IMR-90 (cell line): ENCODE data around the gene DLX1. TPM values are rescaled to one million over a fixed set of nuclear protein-coding genes. Genes with fewer than 3 reads are reported as not detected.

ENCODE experiments used
- ATAC-seq: fragments of 200-7000 bp; cut with Tn5 transposase; 2 replicates; pipeline ENCODE4 v1.9.1; 2020; ENCODE audit warnings: low read depth, mild to moderate bottlenecking, moderate library complexity
- BruUV-seq: library from RNA; stranded (reverse); fragments of 400-500 nt; replicated peaks from 2 replicates; lab custom pipeline; 2021; lab: Mats Ljungman, UMichigan
- CTCF ChIA-PET: fragments of 300-600 bp; formaldehyde crosslinking; extraction: SDS; loops from one replicate; lab custom pipeline; 2021; ENCODE audit warnings: antibody characterized with exemption; lab: Yijun Ruan, JAX
- POLR2A ChIA-PET: fragments of 300-600 bp; sonication (Branson Sonifier 250); formaldehyde crosslinking; loops from one replicate; lab custom pipeline; 2022; ENCODE audit warnings: antibody characterized with exemption; ENCODE audit not compliant: unreplicated experiment; lab: Charles Lee
- DNase-seq: peaks from one replicate; pipeline ENCODE4 v3.0.0; 2013
- H2AFZ ChIP-seq: replicated peaks from 2 replicates; pipeline ENCODE3; 2013; ENCODE audit warnings: low read length, mild to moderate bottlenecking; ENCODE audit not compliant: poor library complexity
- H2AK5ac ChIP-seq: 2 replicates; pipeline ENCODE4 v1.6.1; 2013; ENCODE audit warnings: low read depth, low read length, inconsistent platforms
- H2AK9ac ChIP-seq: replicated peaks from 2 replicates; pipeline ENCODE3; 2013; ENCODE audit warnings: mild to moderate bottlenecking, low read depth, low read length, moderate library complexity; ENCODE audit not compliant: poor library complexity
- H2BK120ac ChIP-seq: 2 replicates; pipeline ENCODE4 v1.6.1; 2013; ENCODE audit warnings: low read depth, low read length, inconsistent platforms
- H2BK15ac ChIP-seq: 3 replicates; pipeline ENCODE4 v1.6.1; 2013; ENCODE audit warnings: low read depth, low read length, inconsistent platforms
- H2BK20ac ChIP-seq: 2 replicates; pipeline ENCODE4 v1.6.1; 2013; ENCODE audit warnings: low read depth, mild to moderate bottlenecking, inconsistent platforms, low read length, moderate library complexity
- H2BK5ac ChIP-seq: 2 replicates; pipeline ENCODE4 v1.6.1; 2013; ENCODE audit warnings: mild to moderate bottlenecking, low read depth, low read length, inconsistent platforms; ENCODE audit not compliant: poor library complexity, severe bottlenecking
- H3K14ac ChIP-seq: replicated peaks from 2 replicates; pipeline ENCODE4 v1.6.1; 2013; ENCODE audit warnings: low read depth, low read length, inconsistent platforms
- H3K18ac ChIP-seq: 2 replicates; pipeline ENCODE4 v1.6.1; 2013; ENCODE audit warnings: low read depth, low read length, control low read depth
- H3K23ac ChIP-seq: 2 replicates; pipeline ENCODE4 v1.6.1; 2013; ENCODE audit warnings: low read depth, low read length, inconsistent platforms
- H3K27ac ChIP-seq: 2 replicates; pipeline ENCODE4 v1.5.1; 2013; ENCODE audit warnings: mild to moderate bottlenecking, control low read depth, low read length; ENCODE audit not compliant: insufficient read depth
- H3K27me3 ChIP-seq: 2 replicates; pipeline ENCODE4 v1.6.1; 2013; ENCODE audit warnings: low read length; ENCODE audit not compliant: control insufficient read depth, insufficient read depth
- H3K36me3 ChIP-seq: 2 replicates; pipeline ENCODE4 v1.6.1; 2013; ENCODE audit warnings: low read length, mixed read lengths; ENCODE audit not compliant: control insufficient read depth, insufficient read depth
- H3K4ac ChIP-seq: 2 replicates; pipeline ENCODE4 v1.6.1; 2013; ENCODE audit warnings: low read depth, low read length, inconsistent platforms
- H3K4me1 ChIP-seq: 2 replicates; pipeline ENCODE4 v1.6.1; 2013; ENCODE audit warnings: low read length, mixed read lengths; ENCODE audit not compliant: control insufficient read depth, insufficient read depth
- H3K4me2 ChIP-seq: 2 replicates; pipeline ENCODE4 v1.6.1; 2013; ENCODE audit warnings: low read depth, mild to moderate bottlenecking, control low read depth, low read length, moderate library complexity
- H3K4me3 ChIP-seq: 2 replicates; pipeline ENCODE4 v1.5.1; 2013; ENCODE audit warnings: low read depth, mild to moderate bottlenecking, control low read depth, low read length, moderate library complexity; ENCODE audit not compliant: insufficient read depth
- H3K56ac ChIP-seq: 2 replicates; pipeline ENCODE4 v1.6.1; 2013; ENCODE audit warnings: low read length, inconsistent platforms; ENCODE audit not compliant: insufficient read depth; ENCODE audit errors: extremely low read depth
- H3K79me1 ChIP-seq, 2 experiments: 2 replicates each; pipeline ENCODE4 v1.6.1; 2013; ENCODE audit warnings: low read length in 2 of 2, inconsistent platforms in 1 of 2, low read depth in 1 of 2
- H3K9ac ChIP-seq: 2 replicates; pipeline ENCODE4 v1.6.1; 2013; ENCODE audit warnings: low read depth, low read length, control low read depth
- H3K9me1 ChIP-seq: 2 replicates; pipeline ENCODE4 v1.6.1; 2013; ENCODE audit warnings: low read length, inconsistent platforms; ENCODE audit not compliant: insufficient read depth
- H3K9me3 ChIP-seq: 2 replicates; pipeline ENCODE4 v1.6.1; 2013; ENCODE audit warnings: low read length; ENCODE audit not compliant: control insufficient read depth, insufficient read depth
- H4K20me1 ChIP-seq: 2 replicates; pipeline ENCODE4 v1.6.1; 2013; ENCODE audit warnings: low read length, inconsistent platforms; ENCODE audit not compliant: insufficient read depth
- H4K5ac ChIP-seq: 2 replicates; pipeline ENCODE4 v1.6.1; 2013; ENCODE audit warnings: mild to moderate bottlenecking, low read depth, low read length, control low read depth
- H4K8ac ChIP-seq, 2 experiments: 2 replicates each; pipeline ENCODE4 v1.6.1; 2013; ENCODE audit warnings: low read depth in 2 of 2, low read length in 2 of 2, control low read depth in 1 of 2, inconsistent platforms in 1 of 2
- H4K91ac ChIP-seq: 2 replicates; pipeline ENCODE4 v1.6.1; 2013; ENCODE audit warnings: low read depth, low read length, inconsistent platforms; ENCODE audit not compliant: insufficient read depth
- BHLHE40 ChIP-seq: fragments of 150-350 bp; IDR thresholded peaks from 2 replicates; pipeline ENCODE4 v1.6.1; 2016; ENCODE audit warnings: mild to moderate bottlenecking, low read depth, low read length
- CEBPB ChIP-seq: IDR thresholded peaks from 2 replicates; pipeline ENCODE4 v1.6.1; 2012; ENCODE audit warnings: low read depth, low read length, improper control_type of control experiment
- CHD1 ChIP-seq: IDR thresholded peaks from 2 replicates; pipeline ENCODE4 v1.6.1; 2012; ENCODE audit warnings: low read depth, low read length, improper control_type of control experiment
- CTCF ChIP-seq: conservative IDR thresholded peaks from 2 replicates; pipeline ENCODE4 v1.5.1; 2012; ENCODE audit warnings: mild to moderate bottlenecking, low read depth, low read length, improper control_type of control experiment
- ELK1 ChIP-seq: fragments of 150-350 bp; IDR thresholded peaks from 2 replicates; pipeline ENCODE4 v1.6.1; 2016; ENCODE audit warnings: low read depth, mild to moderate bottlenecking, low read length, moderate library complexity, borderline replicate concordance
- FOS ChIP-seq: fragments of 150-350 bp; IDR thresholded peaks from 2 replicates; pipeline ENCODE4 v1.6.1; 2016; ENCODE audit warnings: low read depth, low read length
- MAZ ChIP-seq: IDR thresholded peaks from 2 replicates; pipeline ENCODE4 v1.6.1; 2012; ENCODE audit warnings: low read depth, mild to moderate bottlenecking, low read length, improper control_type of control experiment, moderate library complexity, borderline replicate concordance
- MXI1 ChIP-seq: IDR thresholded peaks from 2 replicates; pipeline ENCODE4 v1.6.1; 2012; ENCODE audit warnings: low read depth, mild to moderate bottlenecking, low read length, moderate library complexity, borderline replicate concordance
- NFE2L2 ChIP-seq: fragments of 150-350 bp; IDR thresholded peaks from 2 replicates; pipeline ENCODE4 v1.6.1; 2016; ENCODE audit warnings: low read depth, mild to moderate bottlenecking, low read length
- POLR2A ChIP-seq: IDR thresholded peaks from 2 replicates; pipeline ENCODE4 v1.6.1; 2012; ENCODE audit warnings: mild to moderate bottlenecking, low read depth, low read length
- RCOR1 ChIP-seq: IDR thresholded peaks from 2 replicates; pipeline ENCODE4 v1.6.1; 2012; ENCODE audit warnings: mild to moderate bottlenecking, low read length, improper control_type of control experiment; ENCODE audit not compliant: insufficient replicate concordance
- SMC3 ChIP-seq: fragments of 150-350 bp; IDR thresholded peaks from 2 replicates; pipeline ENCODE4 v1.6.1; 2016; ENCODE audit warnings: low read depth, mild to moderate bottlenecking, antibody characterized with exemption, low read length, moderate library complexity
- USF2 ChIP-seq: fragments of 150-350 bp; IDR thresholded peaks from 2 replicates; pipeline ENCODE4 v1.6.1; 2017; ENCODE audit warnings: mild to moderate bottlenecking, antibody characterized with exemption, low read length, low read depth
- WGBS, 2 experiments: methylation state at CpG; one replicate each; pipeline versions ENCODE4 v1.1.5 to v1.1.7; 2013; ENCODE audit warnings: missing lambda C conversion rate in 2 of 2; ENCODE audit not compliant: insufficient read length in 1 of 2; ENCODE audit errors: extremely low coverage in 2 of 2; 5-methylcytosine and 5-hydroxymethylcytosine counted together
- dilution Hi-C: fragments of 300-500 bp; cut with HindIII; formaldehyde crosslinking; loops from one replicate; pipeline ENCODE4 v1.14.3; 2018; ENCODE audit warnings: low sequenced_read_pairs; ENCODE audit not compliant: unreplicated experiment
- in situ Hi-C: fragments of 300-500 bp; cut with MboI; formaldehyde crosslinking; loops from 3 replicates; pipeline ENCODE4 v1.14.3; 2019; ENCODE audit warnings: low sequenced_read_pairs, inconsistent platforms, mixed read lengths
- intact Hi-C: fragments of 100-400 bp; cut with micrococcal nuclease; formaldehyde crosslinking; loops from 2 replicates; pipeline ENCODE4 v1.10.0; 2022
- polyA plus RNA-seq, 3 experiments: library from polyadenylated mRNA; depleted of rRNA; stranded (reverse); fragments of >200 nt; gene quantifications; 2 replicates each; pipeline ENCODE4 v1.2.3, GENCODE V29; 2012; ENCODE audit warnings: low replicate concordance in 1 of 3
- total RNA-seq: library from RNA; depleted of rRNA; stranded (reverse); fragments of >200 nt; gene quantifications from 2 replicates; pipeline ENCODE4 v1.2.3, GENCODE V29; 2012

The DLX1 gene
- total and polyA plus RNA-seq, 2 of the 4 experiments (the other 2 are of a cell fraction), result 0.36 to 2.2 TPM

- Histone ChIP-seq H3K9me3 (no peaks in the 10 kb centered on the region), H2BK120ac (peak overlapping the region; percentile 52; the same call in 1 of the 2 replicates), H2BK5ac (no peak overlapping the region), H3K4me2 (no peak overlapping the region; the same call in 1 of the 2 replicates), H2AK9ac (peak overlapping the region; percentile 58), H3K18ac (no peak overlapping the region), H3K14ac (no peak overlapping the region), H2AFZ (peak overlapping the region; percentile 90), H3K23ac (peak overlapping the region; percentile 45; the same call in 1 of the 2 replicates), H4K91ac (peak overlapping the region; percentile 63; the same call in 1 of the 2 replicates), H3K4me3 (no peak overlapping the region), H4K5ac (no peak overlapping the region), H4K20me1 (peaks cover 3% of the 10 kb centered on the region; the same call in 1 of the 2 replicates), H3K27me3 (peaks cover 37% of the 10 kb centered on the region), H3K9ac (no peak overlapping the region), H3K27ac (no peak overlapping the region), H3K79me1 (no peaks in the 10 kb centered on the region), H3K4me1 (peaks cover 12% of the 10 kb centered on the region), H3K9me1 (peaks cover 5% of the 10 kb centered on the region), H3K4ac (peak overlapping the region; percentile 46; the same call in 1 of the 2 replicates), H2AK5ac (peak overlapping the region; percentile 53), H4K8ac (peak overlapping the region in 1 of 2 experiments; percentile 33; a peak in 1 of 4 replicates), H2BK20ac (no peak overlapping the region), H2BK15ac (peak overlapping the region; percentile 48; the same call in 1 of the 3 replicates), H3K56ac (no peak overlapping the region; the same call in 1 of the 2 replicates), H3K36me3 (no peaks in the 10 kb centered on the region)
- in situ Hi-C loops (no loop called here), dilution Hi-C loops (no loop called here), intact Hi-C loops (loop anchor here (2.0 kb wide), 1 partner anchor 173 kb away; the partner anchor contains the start of gene HAT1)
- TF ChIP-seq SMC3, result no peak
- no peak for TF ChIP-seq CTCF
- TF ChIP-seq NFE2L2, result no peak
- no peak for TF ChIP-seq FOS
- no peak for TF ChIP-seq POLR2A
- no peak for TF ChIP-seq CHD1
- no peak for TF ChIP-seq MXI1
- TF ChIP-seq USF2, result no peak
- no peak for TF ChIP-seq RCOR1
- no peak for TF ChIP-seq ELK1
- TF ChIP-seq CEBPB, result no peak
- no peak for TF ChIP-seq BHLHE40
- TF ChIP-seq MAZ, result no peak
- ChIA-PET POLR2A (no interaction called here), CTCF (no interaction called here)
- 57% methylated on average over 17 of the region's 40 CpGs; no CpG with 5 or more reads in 1 of the 2 experiments for WGBS, 2 experiments
- BruUV-seq, result no TSS peak
- ATAC-seq, result no peak
- no peak for DNase-seq
Observed at GRCh38 chr2:172095905-172096625, 10.8 kb downstream of the DLX1 start.
